ENCODE data around the gene RBM10. TPM values are rescaled to one million over a fixed set of nuclear protein-coding genes. Genes with fewer than 3 reads are reported as not detected.
A peak's percentile ranks its signal among the peaks of the same experiment; 100 is the strongest.

RBM10 gene
- polyA plus RNA-seq, 1 experiment = 19.6 TPM

GRCh38 chrX:47191806-47192401 lies 46.9 kb downstream of the RBM10 start:
- ChIA-PET POLR2A (no interaction called here), CTCF (interaction anchor here (2.2 kb wide), 1 partner anchor 193 kb away, joined by 14 read pairs; no protein-coding TSS in a partner anchor)
- H3K4me3 ChIP-seq (ENCODE audit: low read depth, low read length) = peak overlapping the region; percentile 66
- TF ChIP-seq, protein P1, sequence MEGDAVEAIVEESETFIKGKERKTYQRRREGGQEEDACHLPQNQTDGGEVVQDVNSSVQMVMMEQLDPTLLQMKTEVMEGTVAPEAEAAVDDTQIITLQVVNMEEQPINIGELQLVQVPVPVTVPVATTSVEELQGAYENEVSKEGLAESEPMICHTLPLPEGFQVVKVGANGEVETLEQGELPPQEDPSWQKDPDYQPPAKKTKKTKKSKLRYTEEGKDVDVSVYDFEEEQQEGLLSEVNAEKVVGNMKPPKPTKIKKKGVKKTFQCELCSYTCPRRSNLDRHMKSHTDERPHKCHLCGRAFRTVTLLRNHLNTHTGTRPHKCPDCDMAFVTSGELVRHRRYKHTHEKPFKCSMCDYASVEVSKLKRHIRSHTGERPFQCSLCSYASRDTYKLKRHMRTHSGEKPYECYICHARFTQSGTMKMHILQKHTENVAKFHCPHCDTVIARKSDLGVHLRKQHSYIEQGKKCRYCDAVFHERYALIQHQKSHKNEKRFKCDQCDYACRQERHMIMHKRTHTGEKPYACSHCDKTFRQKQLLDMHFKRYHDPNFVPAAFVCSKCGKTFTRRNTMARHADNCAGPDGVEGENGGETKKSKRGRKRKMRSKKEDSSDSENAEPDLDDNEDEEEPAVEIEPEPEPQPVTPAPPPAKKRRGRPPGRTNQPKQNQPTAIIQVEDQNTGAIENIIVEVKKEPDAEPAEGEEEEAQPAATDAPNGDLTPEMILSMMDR (IDR thresholded peaks at IDR 0.05; ENCODE audit: low read depth, low read length) = no peak
- no peaks in the 10 kb centered on the region for H3K27me3 ChIP-seq (ENCODE audit: control insufficient read depth, insufficient read depth, low read length)
- H3K9me3 ChIP-seq (ENCODE audit: control insufficient read depth, insufficient read depth, low read length) = no peaks in the 10 kb centered on the region
- H3K27ac ChIP-seq (ENCODE audit: low read depth, low read length) = no peak overlapping the region
- no peak for DNase-seq (ENCODE audit: low read depth, low spot score)

- CTCF ChIA-PET = interaction anchor here (1.0 to 1.7 kb wide), 4 partner anchors 118 to 330 kb away, joined by 3 to 8 read pairs (median 4); no protein-coding TSS in a partner anchor
- Histone ChIP-seq H3K9me3 (ENCODE audit: control insufficient read depth, insufficient read depth, low read length) (no peaks in the 10 kb centered on the region), H3K27me3 (ENCODE audit: control insufficient read depth, insufficient read depth, low read length) (no peaks in the 10 kb centered on the region), H3K27ac (ENCODE audit: low read depth, low read length) (peak within 1 kb of the TSS; percentile 86), H3K4me3 (ENCODE audit: low read depth, low read length) (peak within 1 kb of the TSS; percentile 77)
- DNase-seq (ENCODE audit: low read depth, low spot score) = peak; percentile 80
- TF ChIP-seq, protein P1 (IDR thresholded peaks at IDR 0.05; ENCODE audit: low read depth, low read length) = peak; percentile 62
- POLR2A ChIA-PET = interaction anchor here (0.6 to 1.0 kb wide), 3 partner anchors 24 to 181 kb away, joined by 3 to 9 read pairs (median 4); no protein-coding TSS in a partner anchor
Measured at GRCh38 chrX:47193475-47194193, 48.6 kb downstream of the RBM10 start, which contains the start of gene UBA1. Gene UBA1 (plus strand): TSS chrX:47193829. CDS start chrX:47198803, 4,974 bp downstream.

DNA sequence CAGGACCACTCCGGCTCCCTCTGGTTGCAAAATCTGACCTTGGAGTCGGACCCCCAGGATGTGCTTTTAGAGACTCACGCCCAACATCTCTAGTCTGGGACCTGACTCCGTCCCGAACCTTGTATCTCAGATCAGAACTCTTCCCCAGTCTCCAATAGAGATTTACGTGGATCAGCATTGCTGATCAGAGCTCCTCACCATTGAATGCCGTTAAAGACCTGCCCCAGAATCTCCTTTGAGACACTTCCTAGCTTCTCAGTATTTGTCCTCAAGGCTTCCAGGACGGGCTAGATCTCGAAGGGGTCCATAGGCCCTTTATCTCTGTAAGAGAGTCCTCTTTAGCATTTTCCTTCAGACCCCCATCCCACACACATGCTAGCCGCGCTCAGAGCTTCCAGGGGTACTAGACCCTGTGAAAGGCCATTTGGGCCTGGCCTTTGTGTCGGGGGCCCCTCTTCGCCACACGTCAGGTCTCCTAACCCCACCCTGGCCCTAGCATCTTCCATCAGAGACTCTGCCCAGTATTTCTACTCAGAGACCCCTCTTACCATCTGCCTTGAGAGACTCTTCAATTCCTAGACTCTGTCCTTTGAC lies 49.3 kb downstream of the RBM10 start:
- Histone ChIP-seq H3K4me3 (ENCODE audit: low read depth, low read length) (peak overlapping the region; percentile 77), H3K9me3 (ENCODE audit: control insufficient read depth, insufficient read depth, low read length) (no peaks in the 10 kb centered on the region), H3K27me3 (ENCODE audit: control insufficient read depth, insufficient read depth, low read length) (no peaks in the 10 kb centered on the region), H3K27ac (ENCODE audit: low read depth, low read length) (peak overlapping the region; percentile 86)
- CTCF ChIA-PET = interaction anchor here (1.1 to 1.7 kb wide), 2 partner anchors 118 to 190 kb away, joined by 3 to 8 read pairs; no protein-coding TSS in a partner anchor
- DNase-seq (ENCODE audit: low read depth, low spot score) = no peak
- POLR2A ChIA-PET = interaction anchor here (0.6 to 1.0 kb wide), 3 partner anchors 24 to 181 kb away, joined by 3 to 9 read pairs (median 4); no protein-coding TSS in a partner anchor
- TF ChIP-seq, protein P1 (IDR thresholded peaks at IDR 0.05; ENCODE audit: low read depth, low read length) = no peak

DNA sequence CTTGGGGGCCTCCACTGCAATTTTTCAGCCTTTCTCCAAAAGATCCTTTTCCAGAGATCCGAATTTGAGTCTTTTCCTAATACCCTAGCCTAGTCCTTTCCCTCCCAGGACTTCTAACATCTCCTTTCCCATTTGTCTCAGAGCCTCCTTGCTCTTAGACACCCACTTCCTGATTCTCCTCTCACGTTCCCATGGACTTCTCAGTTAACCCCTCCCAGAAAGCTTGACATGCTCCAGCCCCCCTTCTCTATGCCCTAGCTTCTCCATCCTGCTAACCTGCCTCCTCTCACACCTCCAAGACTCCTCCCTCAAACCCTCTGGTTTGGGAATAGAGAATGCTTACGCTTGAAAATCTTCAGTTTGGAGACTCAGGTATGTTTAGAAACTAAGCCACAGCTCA lies 51.1 kb downstream of the RBM10 start:
- CTCF ChIA-PET = no interaction called here
- no peak for DNase-seq (ENCODE audit: low read depth, low spot score)
- Histone ChIP-seq H3K4me3 (ENCODE audit: low read depth, low read length) (peak overlapping the region; percentile 21), H3K27ac (ENCODE audit: low read depth, low read length) (no peak overlapping the region), H3K9me3 (ENCODE audit: control insufficient read depth, insufficient read depth, low read length) (no peaks in the 10 kb centered on the region), H3K27me3 (ENCODE audit: control insufficient read depth, insufficient read depth, low read length) (no peaks in the 10 kb centered on the region)
- TF ChIP-seq, protein P1 (IDR thresholded peaks at IDR 0.05; ENCODE audit: low read depth, low read length) = no peak
- POLR2A ChIA-PET = no interaction called here
